ENCODE results near the gene TSFM. TPM values are rescaled to one million over a fixed set of nuclear protein-coding genes. Genes with fewer than 3 reads are reported as not detected.

The TSFM gene
- polyA plus RNA-seq, 1 experiment: 15.1 TPM

- ChIA-PET CTCF (interaction anchor here (0.6 to 1.3 kb wide), 4 partner anchors 8 to 91 kb away, joined by 3 read pairs; partner anchors contain the start of gene AVIL), POLR2A (no interaction called here)
- no peak for DNase-seq (ENCODE audit: low read depth)
Measured at GRCh38 chr12:57810450-57810849, 27.9 kb downstream of the TSFM start.

GRCh38 chr12:57811028-57811755, 28.6 kb downstream of the TSFM start:
- CTCF ChIA-PET: interaction anchor here (1.2 to 8.5 kb wide), 3 partner anchors 9 to 85 kb away, joined by 4 to 56 read pairs (median 4); no protein-coding TSS in a partner anchor
- H3K36me3 ChIP-seq (ENCODE audit: control insufficient read depth, insufficient read depth, low read length): peaks cover 25% of the 10 kb centered on the region
- POLR2A ChIA-PET: no interaction called here
- H3K27me3 ChIP-seq (ENCODE audit: control insufficient read depth, insufficient read depth, low read length): no peaks in the 10 kb centered on the region
- no peak for DNase-seq (ENCODE audit: low read depth)
- H3K4me3 ChIP-seq (ENCODE audit: low read depth, low read length): no peak overlapping the region
- TF ChIP-seq, protein P1, sequence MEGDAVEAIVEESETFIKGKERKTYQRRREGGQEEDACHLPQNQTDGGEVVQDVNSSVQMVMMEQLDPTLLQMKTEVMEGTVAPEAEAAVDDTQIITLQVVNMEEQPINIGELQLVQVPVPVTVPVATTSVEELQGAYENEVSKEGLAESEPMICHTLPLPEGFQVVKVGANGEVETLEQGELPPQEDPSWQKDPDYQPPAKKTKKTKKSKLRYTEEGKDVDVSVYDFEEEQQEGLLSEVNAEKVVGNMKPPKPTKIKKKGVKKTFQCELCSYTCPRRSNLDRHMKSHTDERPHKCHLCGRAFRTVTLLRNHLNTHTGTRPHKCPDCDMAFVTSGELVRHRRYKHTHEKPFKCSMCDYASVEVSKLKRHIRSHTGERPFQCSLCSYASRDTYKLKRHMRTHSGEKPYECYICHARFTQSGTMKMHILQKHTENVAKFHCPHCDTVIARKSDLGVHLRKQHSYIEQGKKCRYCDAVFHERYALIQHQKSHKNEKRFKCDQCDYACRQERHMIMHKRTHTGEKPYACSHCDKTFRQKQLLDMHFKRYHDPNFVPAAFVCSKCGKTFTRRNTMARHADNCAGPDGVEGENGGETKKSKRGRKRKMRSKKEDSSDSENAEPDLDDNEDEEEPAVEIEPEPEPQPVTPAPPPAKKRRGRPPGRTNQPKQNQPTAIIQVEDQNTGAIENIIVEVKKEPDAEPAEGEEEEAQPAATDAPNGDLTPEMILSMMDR (IDR thresholded peaks at IDR 0.05; ENCODE audit: insufficient read depth, low read depth, low read length): no peak

More at GRCh38 chr12:57810450-57810849, 27.9 kb downstream of the TSFM start:
- Histone ChIP-seq H3K4me3 (ENCODE audit: low read depth, low read length) (no peak overlapping the region), H3K36me3 (ENCODE audit: control insufficient read depth, insufficient read depth, low read length) (peaks cover 26% of the 10 kb centered on the region), H3K27me3 (ENCODE audit: control insufficient read depth, insufficient read depth, low read length) (no peaks in the 10 kb centered on the region)
- TF ChIP-seq, protein P1 (IDR thresholded peaks at IDR 0.05; ENCODE audit: insufficient read depth, low read depth, low read length): no peak

DNA sequence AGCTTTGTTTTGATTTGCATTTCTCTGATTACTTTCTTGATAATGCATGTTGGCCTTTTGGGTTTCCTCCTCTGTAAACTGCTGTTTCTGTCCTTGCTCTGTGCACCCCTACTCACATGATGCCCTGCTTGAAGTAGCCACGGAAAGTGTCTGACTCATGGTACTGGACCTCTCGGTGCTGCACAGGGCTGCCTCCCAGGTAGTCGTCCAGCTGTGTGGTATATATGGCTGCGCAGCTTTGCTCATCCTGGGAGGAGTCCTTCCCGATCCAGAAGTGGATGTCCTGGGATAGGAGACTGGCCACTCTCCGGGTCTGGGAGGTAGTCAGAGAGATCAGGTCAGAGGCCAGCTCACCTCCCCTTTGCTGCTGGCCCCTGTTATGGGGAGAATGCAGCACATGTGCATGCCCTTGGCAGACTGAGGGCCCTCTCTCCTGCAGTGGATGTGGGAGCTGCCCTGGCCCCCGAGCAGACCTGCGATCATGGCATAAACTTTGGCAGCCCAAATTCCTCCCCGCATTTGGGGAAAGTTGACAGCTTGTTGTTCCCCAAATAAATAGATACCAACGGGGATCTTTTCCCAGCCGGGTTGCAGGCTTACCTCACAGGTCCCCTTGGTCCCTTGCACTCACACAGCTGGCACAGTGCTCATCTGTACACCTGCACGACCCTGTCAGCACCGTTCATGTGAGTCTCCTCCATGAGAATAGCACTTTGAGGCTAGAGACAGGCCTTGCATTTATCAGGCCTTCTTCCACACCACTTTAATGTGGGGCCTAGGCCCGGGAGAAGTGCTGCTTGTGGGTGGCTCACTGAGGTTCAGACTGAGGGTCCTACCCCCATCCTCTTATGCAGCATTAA, 30.8 kb downstream of the TSFM start:
- no peak for DNase-seq (ENCODE audit: low read depth)
- Histone ChIP-seq H3K36me3 (ENCODE audit: control insufficient read depth, insufficient read depth, low read length) (peaks cover 17% of the 10 kb centered on the region), H3K27me3 (ENCODE audit: control insufficient read depth, insufficient read depth, low read length) (no peaks in the 10 kb centered on the region), H3K4me3 (ENCODE audit: low read depth, low read length) (no peak overlapping the region)
- ChIA-PET POLR2A (no interaction called here), CTCF (interaction anchor here (1.4 to 8.5 kb wide), 3 partner anchors 11 to 83 kb away, joined by 4 to 56 read pairs (median 8); no protein-coding TSS in a partner anchor)
- TF ChIP-seq, protein P1 (IDR thresholded peaks at IDR 0.05; ENCODE audit: insufficient read depth, low read depth, low read length): no peak

DNA sequence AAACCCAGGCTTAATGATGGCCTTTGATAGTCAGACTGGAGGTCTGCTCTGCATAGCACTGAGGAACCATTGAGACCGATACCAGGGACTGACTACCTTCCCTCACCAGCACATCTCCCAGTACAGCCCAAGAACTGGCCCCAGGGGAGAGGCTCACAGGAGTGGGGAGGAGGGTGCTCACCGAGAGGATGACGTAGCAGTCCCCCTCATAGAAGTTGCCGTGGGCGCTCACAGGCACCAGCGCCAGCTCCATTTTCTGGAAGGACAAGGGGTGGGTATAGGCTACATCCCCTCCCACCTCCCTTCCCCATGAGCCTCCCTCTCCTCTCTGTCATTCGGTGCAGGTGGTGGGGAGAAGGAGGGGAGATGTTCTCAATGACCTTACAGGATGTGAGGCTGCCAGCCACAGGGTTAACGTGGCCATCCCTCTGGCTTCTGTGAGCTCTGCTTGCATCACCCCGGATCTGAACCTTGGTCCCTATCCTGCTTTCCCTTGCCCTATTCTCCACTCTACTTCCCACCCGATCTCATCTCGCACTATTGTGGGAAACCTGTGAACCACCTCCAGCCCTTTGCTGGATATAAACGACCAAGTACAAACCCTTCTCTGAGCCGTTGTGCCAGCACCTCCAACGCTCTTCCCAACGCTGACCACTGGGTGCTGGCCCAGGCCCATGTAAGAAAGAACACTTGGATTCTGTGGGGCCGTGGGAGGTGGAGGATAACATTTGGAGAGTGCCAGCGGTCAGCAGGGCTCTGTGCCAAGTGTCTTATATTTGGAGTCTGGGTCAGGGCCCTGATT, 31.6 kb downstream of the TSFM start:
- POLR2A ChIA-PET: no interaction called here
- no peak for DNase-seq (ENCODE audit: low read depth)
- CTCF ChIA-PET: interaction anchor here (2.7 to 8.5 kb wide), 2 partner anchors 12 to 82 kb away, joined by 8 to 56 read pairs; no protein-coding TSS in a partner anchor
- TF ChIP-seq, protein P1 (IDR thresholded peaks at IDR 0.05; ENCODE audit: insufficient read depth, low read depth, low read length): no peak
- no peak overlapping the region for H3K4me3 ChIP-seq (ENCODE audit: low read depth, low read length)
- peaks cover 23% of the 10 kb centered on the region for H3K36me3 ChIP-seq (ENCODE audit: control insufficient read depth, insufficient read depth, low read length)
- H3K27me3 ChIP-seq (ENCODE audit: control insufficient read depth, insufficient read depth, low read length): no peaks in the 10 kb centered on the region

Data from BJ (cell line).